ENCODE results near the gene RPL18A.

DNA sequence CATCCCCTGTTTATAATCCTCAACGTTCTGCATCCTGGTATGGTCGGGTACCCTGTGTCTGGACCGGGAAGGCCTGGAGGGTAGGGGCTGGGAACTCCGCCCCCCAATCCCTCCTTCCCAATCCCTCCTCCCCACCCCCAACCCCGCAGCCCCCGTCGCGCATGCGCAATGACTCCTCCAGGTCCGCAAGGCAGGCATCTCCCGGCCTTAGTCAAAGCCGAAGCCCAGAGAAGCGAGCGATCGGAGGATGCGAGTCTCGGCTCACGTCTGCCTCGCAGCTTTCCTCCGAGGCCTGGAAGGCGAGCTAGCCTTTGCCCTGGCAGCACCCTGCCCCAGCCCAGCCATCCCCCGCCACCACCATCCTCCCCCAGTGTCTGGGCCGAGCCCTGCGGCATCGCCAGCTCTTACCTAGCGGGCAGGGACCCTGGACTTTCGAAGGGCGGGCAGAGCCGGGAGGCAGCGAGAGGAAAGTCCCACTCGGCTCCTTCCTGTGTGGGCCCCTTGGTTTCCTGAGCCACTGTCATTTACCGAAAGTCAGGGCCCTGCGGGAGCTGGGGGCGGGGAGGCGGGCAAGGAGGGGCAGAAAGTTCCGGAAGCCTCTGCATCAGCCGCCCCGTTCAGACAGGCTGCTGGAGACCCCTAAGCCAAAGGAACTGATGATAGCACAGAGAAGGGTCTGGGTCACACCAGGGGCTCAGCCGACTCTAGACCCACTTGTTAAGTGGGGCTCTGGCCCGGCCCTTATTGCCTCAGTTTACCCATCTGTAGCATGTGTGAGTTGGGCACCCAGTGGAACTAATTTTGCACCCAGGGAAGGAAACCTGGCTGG is 12.0 kb upstream of the RPL18A start, which contains the start of gene JAK3:
- no peak for TF ChIP-seq EHF (CRISPR knock-in tag; IDR thresholded peaks at IDR 0.05)
- no peak for TF ChIP-seq EHMT2 (IDR thresholded peaks at IDR 0.05; ENCODE audit: low read depth)
- TF ChIP-seq, protein P1, sequence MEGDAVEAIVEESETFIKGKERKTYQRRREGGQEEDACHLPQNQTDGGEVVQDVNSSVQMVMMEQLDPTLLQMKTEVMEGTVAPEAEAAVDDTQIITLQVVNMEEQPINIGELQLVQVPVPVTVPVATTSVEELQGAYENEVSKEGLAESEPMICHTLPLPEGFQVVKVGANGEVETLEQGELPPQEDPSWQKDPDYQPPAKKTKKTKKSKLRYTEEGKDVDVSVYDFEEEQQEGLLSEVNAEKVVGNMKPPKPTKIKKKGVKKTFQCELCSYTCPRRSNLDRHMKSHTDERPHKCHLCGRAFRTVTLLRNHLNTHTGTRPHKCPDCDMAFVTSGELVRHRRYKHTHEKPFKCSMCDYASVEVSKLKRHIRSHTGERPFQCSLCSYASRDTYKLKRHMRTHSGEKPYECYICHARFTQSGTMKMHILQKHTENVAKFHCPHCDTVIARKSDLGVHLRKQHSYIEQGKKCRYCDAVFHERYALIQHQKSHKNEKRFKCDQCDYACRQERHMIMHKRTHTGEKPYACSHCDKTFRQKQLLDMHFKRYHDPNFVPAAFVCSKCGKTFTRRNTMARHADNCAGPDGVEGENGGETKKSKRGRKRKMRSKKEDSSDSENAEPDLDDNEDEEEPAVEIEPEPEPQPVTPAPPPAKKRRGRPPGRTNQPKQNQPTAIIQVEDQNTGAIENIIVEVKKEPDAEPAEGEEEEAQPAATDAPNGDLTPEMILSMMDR (IDR thresholded peaks at IDR 0.05): no peak
- TF ChIP-seq TP53 (CRISPR knock-in tag; IDR thresholded peaks at IDR 0.05): no peak
